C4-2B (cell line): ENCODE data around the gene SMARCC2.

Source experiments
- ZFX ChIP-seq: fragments of 450-650 bp; IDR thresholded peaks from 2 replicates; pipeline ENCODE4 v1.6.1; 2017
- TF ChIP-seq, protein P1 (sequence below): fragments of 450-650 bp; conservative IDR thresholded peaks from 2 replicates; pipeline ENCODE4 v1.5.1; 2017; ENCODE audit warnings: mild to moderate bottlenecking

DNA sequence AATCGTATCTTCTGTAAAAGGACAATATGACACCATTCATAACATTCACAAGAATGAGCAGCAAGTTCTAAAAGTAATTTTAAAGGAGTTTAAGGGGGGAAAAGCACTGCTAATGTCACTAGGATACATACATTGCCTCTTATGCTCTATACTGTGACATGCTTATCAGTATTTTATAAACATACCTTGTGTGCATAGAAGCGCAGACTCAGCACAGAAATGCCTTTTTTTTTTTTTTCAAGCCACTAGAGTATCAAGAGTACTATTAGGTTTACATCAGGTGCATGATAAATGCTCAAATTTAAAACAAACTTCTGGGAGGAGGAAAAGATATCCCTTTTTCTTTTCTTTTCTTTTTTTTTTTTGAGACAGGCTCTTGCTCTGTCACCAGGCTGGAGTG is 13.6 kb upstream of the SMARCC2 start:
- TF ChIP-seq, protein P1, sequence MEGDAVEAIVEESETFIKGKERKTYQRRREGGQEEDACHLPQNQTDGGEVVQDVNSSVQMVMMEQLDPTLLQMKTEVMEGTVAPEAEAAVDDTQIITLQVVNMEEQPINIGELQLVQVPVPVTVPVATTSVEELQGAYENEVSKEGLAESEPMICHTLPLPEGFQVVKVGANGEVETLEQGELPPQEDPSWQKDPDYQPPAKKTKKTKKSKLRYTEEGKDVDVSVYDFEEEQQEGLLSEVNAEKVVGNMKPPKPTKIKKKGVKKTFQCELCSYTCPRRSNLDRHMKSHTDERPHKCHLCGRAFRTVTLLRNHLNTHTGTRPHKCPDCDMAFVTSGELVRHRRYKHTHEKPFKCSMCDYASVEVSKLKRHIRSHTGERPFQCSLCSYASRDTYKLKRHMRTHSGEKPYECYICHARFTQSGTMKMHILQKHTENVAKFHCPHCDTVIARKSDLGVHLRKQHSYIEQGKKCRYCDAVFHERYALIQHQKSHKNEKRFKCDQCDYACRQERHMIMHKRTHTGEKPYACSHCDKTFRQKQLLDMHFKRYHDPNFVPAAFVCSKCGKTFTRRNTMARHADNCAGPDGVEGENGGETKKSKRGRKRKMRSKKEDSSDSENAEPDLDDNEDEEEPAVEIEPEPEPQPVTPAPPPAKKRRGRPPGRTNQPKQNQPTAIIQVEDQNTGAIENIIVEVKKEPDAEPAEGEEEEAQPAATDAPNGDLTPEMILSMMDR = no peak
- TF ChIP-seq ZFX = no peak
